ENCODE measurements around the gene PLLP.

- TF ChIP-seq CTCF (IDR thresholded peaks at IDR 0.05) (no peak), POLR2A (IDR thresholded peaks at IDR 0.05) (no peak)
Measured at GRCh38 chr16:57235128-57236021, 49.1 kb downstream of the PLLP start.

All from lower leg skin (tissue), 3 donors.